ENCODE data around the gene REEP1. TPM values are rescaled to one million over a fixed set of nuclear protein-coding genes. Genes with fewer than 3 reads are reported as not detected.

Gene REEP1
- total and polyA plus RNA-seq, 9 of the 15 experiments (the other 6 are each of a cell fraction or from before 2014, with no cell fraction given): 0.11 to 0.67 (median 0.13) TPM

DNA sequence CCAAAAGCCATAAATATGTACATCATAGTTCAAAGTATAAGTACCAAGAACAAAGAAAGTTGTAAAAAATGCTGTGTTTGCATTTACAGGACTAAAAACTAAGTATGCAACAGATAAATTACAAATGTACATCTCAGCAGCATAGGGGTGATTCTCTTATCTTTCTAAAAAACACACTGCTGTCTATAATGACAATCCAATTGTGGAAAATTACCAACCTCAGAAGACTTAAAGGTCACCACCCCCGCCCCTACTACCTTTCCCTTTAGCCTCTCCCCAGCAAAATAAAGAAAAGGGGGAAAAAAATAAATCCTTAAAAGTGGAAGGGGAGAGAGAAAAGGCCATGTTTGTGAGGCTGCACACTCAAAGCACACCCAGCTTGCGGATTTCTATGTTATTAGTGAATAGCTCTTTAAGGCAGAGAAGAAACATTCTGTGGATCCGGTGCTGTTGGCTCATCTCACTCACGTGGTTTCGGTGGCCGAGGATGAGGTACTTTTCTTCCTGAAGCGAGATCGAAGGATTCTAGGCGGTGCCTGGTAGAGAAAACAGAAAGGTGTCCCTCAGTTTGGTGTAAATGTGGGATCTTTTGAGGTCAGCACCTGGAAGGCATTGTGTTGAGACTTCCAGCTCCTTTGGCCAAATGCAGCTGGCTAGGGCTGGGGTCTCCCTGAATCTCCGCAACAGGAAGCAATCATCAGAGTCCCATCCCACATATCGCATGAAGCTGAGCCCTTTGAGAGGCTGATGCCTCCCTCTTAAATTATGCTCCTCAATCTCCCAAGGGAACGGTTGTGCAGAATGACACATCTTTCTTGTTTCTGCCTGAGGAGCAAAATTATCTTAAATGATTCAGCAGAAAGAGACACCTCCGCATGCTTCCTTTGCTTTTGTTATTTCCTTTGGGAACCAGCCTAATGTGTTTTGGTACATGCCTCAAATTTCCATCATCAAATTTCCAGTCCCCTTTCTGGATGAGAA lies 120.6 kb downstream of the REEP1 start (continued):
- TF ChIP-seq, protein P1, sequence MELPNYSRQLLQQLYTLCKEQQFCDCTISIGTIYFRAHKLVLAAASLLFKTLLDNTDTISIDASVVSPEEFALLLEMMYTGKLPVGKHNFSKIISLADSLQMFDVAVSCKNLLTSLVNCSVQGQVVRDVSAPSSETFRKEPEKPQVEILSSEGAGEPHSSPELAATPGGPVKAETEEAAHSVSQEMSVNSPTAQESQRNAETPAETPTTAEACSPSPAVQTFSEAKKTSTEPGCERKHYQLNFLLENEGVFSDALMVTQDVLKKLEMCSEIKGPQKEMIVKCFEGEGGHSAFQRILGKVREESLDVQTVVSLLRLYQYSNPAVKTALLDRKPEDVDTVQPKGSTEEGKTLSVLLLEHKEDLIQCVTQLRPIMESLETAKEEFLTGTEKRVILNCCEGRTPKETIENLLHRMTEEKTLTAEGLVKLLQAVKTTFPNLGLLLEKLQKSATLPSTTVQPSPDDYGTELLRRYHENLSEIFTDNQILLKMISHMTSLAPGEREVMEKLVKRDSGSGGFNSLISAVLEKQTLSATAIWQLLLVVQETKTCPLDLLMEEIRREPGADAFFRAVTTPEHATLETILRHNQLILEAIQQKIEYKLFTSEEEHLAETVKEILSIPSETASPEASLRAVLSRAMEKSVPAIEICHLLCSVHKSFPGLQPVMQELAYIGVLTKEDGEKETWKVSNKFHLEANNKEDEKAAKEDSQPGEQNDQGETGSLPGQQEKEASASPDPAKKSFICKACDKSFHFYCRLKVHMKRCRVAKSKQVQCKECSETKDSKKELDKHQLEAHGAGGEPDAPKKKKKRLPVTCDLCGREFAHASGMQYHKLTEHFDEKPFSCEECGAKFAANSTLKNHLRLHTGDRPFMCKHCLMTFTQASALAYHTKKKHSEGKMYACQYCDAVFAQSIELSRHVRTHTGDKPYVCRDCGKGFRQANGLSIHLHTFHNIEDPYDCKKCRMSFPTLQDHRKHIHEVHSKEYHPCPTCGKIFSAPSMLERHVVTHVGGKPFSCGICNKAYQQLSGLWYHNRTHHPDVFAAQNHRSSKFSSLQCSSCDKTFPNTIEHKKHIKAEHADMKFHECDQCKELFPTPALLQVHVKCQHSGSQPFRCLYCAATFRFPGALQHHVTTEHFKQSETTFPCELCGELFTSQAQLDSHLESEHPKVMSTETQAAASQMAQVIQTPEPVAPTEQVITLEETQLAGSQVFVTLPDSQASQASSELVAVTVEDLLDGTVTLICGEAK (IDR thresholded peaks at IDR 0.05): no peak
- TF ChIP-seq, protein P1 (CRISPR knock-in tag; IDR thresholded peaks at IDR 0.05): no peak
- no peak for TF ChIP-seq SMAD1 (IDR thresholded peaks at IDR 0.05; ENCODE audit: low read depth, low read length, partially characterized antibody)
- TF ChIP-seq HMGN3 (IDR thresholded peaks at IDR 0.05; ENCODE audit: borderline replicate concordance, extremely low read depth, insufficient read length, low read depth, low read length): no peak
- peak; percentile 46; the same call in 1 of the 2 replicates for TF ChIP-seq PML (IDR thresholded peaks at IDR 0.05; ENCODE audit: low read length)
- TF ChIP-seq, protein P2, sequence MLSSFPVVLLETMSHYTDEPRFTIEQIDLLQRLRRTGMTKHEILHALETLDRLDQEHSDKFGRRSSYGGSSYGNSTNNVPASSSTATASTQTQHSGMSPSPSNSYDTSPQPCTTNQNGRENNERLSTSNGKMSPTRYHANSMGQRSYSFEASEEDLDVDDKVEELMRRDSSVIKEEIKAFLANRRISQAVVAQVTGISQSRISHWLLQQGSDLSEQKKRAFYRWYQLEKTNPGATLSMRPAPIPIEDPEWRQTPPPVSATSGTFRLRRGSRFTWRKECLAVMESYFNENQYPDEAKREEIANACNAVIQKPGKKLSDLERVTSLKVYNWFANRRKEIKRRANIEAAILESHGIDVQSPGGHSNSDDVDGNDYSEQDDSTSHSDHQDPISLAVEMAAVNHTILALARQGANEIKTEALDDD (IDR thresholded peaks at IDR 0.05): no peak
- TF ChIP-seq TBL1XR1 (IDR thresholded peaks at IDR 0.05; ENCODE audit: low read length in 2 of 2): 0 out of 4 replicates have a peak, but pooled peaks of 1 of the 2 experiments have one; percentile 42
- TF ChIP-seq RB1 (IDR thresholded peaks at IDR 0.05; ENCODE audit: low read depth): no peak
- no peak for TF ChIP-seq ZNF282 (CRISPR knock-in tag; IDR thresholded peaks at IDR 0.05)
- no peak for TF ChIP-seq U2AF2 (optimal IDR thresholded peaks at IDR 0.05; ENCODE audit: low read depth, low read length)
- TF ChIP-seq, protein P3, sequence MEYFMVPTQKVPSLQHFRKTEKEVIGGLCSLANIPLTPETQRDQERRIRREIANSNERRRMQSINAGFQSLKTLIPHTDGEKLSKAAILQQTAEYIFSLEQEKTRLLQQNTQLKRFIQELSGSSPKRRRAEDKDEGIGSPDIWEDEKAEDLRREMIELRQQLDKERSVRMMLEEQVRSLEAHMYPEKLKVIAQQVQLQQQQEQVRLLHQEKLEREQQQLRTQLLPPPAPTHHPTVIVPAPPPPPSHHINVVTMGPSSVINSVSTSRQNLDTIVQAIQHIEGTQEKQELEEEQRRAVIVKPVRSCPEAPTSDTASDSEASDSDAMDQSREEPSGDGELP (CRISPR knock-in tag; IDR thresholded peaks at IDR 0.05; ENCODE audit: borderline replicate concordance): no peak
- no peak for TF ChIP-seq LCOR (CRISPR knock-in tag; IDR thresholded peaks at IDR 0.05)
- TF ChIP-seq ELF1 (tag; IDR thresholded peaks at IDR 0.05): no peak; the same call in 1 of the 2 replicates
- no peak for TF ChIP-seq SP2 (IDR thresholded peaks at IDR 0.05; ENCODE audit: extremely low read depth, low read depth, low read length, poor library complexity, severe bottlenecking)
